Colonic mucosa (tissue), 4 donors: ENCODE results near the gene NDUFA8. TPM values are rescaled to one million over a fixed set of nuclear protein-coding genes. Genes with fewer than 3 reads are reported as not detected.

ENCODE experiments used
- DNase-seq: peaks from one replicate; pipeline ENCODE4 v3.0.0-alpha.2; 2020
- H3K27ac ChIP-seq: fragments of 200-600 bp; one replicate; pipeline ENCODE4 v1.8.0; 2021
- H3K27me3 ChIP-seq: fragments of 200-600 bp; one replicate; pipeline ENCODE4 v1.8.0; 2021
- H3K36me3 ChIP-seq: fragments of 200-600 bp; one replicate; pipeline ENCODE4 v1.8.0; 2021
- H3K4me1 ChIP-seq: fragments of 200-600 bp; one replicate; pipeline ENCODE4 v1.8.0; 2021; ENCODE audit warnings: mild to moderate bottlenecking
- H3K4me3 ChIP-seq: fragments of 200-600 bp; one replicate; pipeline ENCODE4 v1.8.0; 2021
- H3K9ac ChIP-seq, 2 donors: one replicate each; pipeline ENCODE4 v1.7.0; 2013; ENCODE audit warnings: control low read depth in 2 of 2, low read depth in 2 of 2, low read length in 2 of 2
- H3K9me3 ChIP-seq: fragments of 200-600 bp; one replicate; pipeline ENCODE4 v1.8.0; 2021
- intact Hi-C: fragments of 100-400 bp; cut with DNase I; formaldehyde crosslinking; loops from one replicate; pipeline ENCODE4 v1.14.1; 2022
- total RNA-seq, 2 donors: library from RNA; stranded (reverse); fragmentation: NEBNext Ultra II Directional in 1 of 2; extraction: Animal tissue kit (Norgen Biotek cat#: 25700) in 1 of 2; gene quantifications; one replicate each; pipeline ENCODE4 v1.2.1, GENCODE V29; 2021
- TF ChIP-seq, protein P1 (sequence below): fragments of 200-600 bp; IDR thresholded peaks from one replicate; pipeline ENCODE4 v1.8.0; 2022; ENCODE audit warnings: antibody characterized with exemption, mild to moderate bottlenecking
- donor health status: healthy.
- donor health status: DM: no; HTN: no; CAD: no.
- donor health status: DM: no; HTN: no; CAD: no.

NDUFA8 gene
- total RNA-seq, 2 donors from 2014 or later: 77.4 to 103 TPM

GRCh38 chr9:122204055-122204454 is 44.5 kb upstream of the NDUFA8 start:
- no peaks in the 10 kb centered on the region for H3K9me3 ChIP-seq
- no peak overlapping the region for H3K4me3 ChIP-seq
- intact Hi-C loops: no loop called here
- H3K27ac ChIP-seq: no peak overlapping the region
- H3K36me3 ChIP-seq: no peaks in the 10 kb centered on the region
- TF ChIP-seq, protein P1, sequence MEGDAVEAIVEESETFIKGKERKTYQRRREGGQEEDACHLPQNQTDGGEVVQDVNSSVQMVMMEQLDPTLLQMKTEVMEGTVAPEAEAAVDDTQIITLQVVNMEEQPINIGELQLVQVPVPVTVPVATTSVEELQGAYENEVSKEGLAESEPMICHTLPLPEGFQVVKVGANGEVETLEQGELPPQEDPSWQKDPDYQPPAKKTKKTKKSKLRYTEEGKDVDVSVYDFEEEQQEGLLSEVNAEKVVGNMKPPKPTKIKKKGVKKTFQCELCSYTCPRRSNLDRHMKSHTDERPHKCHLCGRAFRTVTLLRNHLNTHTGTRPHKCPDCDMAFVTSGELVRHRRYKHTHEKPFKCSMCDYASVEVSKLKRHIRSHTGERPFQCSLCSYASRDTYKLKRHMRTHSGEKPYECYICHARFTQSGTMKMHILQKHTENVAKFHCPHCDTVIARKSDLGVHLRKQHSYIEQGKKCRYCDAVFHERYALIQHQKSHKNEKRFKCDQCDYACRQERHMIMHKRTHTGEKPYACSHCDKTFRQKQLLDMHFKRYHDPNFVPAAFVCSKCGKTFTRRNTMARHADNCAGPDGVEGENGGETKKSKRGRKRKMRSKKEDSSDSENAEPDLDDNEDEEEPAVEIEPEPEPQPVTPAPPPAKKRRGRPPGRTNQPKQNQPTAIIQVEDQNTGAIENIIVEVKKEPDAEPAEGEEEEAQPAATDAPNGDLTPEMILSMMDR: no peak
- no peaks in the 10 kb centered on the region for H3K4me1 ChIP-seq
- H3K27me3 ChIP-seq: no peaks in the 10 kb centered on the region
- no peak for DNase-seq
- no peak overlapping the region for H3K9ac ChIP-seq

DNA sequence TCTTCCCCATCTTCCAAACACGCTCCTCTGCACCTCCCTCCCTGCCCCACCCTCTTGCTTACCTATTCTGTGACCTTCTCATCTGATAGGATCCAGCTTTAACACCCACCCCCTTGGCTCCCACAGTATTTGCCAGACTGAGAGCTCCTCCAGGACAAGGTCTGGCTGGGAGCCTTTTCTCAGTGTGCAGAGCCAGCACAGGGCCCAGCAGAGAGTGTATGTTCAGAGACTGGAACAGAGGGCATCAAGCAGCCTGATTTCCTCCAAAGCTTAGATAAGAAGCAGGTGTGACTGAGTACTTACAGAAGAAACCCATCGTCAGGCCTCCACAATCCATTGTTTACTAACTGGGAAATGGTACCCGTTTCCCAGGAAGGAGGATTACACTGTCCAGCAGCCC is 42.5 kb upstream of the NDUFA8 start:
- H3K27ac ChIP-seq: no peak overlapping the region
- H3K4me1 ChIP-seq: no peaks in the 10 kb centered on the region
- H3K9ac ChIP-seq: no peak overlapping the region
- intact Hi-C loops: no loop called here
- TF ChIP-seq, protein P1: no peak
- no peak for DNase-seq
- no peaks in the 10 kb centered on the region for H3K36me3 ChIP-seq
- no peak overlapping the region for H3K4me3 ChIP-seq
- H3K9me3 ChIP-seq: no peaks in the 10 kb centered on the region
- no peaks in the 10 kb centered on the region for H3K27me3 ChIP-seq

DNA sequence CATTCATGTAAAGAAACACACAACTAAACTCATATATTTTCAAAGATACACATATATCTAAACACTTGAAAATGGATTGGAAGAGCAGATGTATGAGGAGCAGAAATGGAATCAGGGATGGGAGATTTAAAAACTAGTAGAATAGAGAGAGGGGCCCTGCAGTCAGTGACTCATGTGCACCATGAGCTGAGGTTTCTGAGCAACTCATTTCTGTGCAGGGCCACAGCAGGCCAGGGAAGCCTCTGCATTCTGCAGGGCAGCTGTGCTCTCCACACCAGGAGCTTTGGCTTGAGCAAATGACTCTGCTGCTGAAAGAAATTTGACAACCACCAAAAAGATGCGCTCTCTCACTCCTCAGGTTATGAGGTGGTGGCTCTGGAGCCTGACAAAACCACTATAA is 42.1 kb upstream of the NDUFA8 start:
- H3K27me3 ChIP-seq: no peaks in the 10 kb centered on the region
- H3K4me1 ChIP-seq: no peaks in the 10 kb centered on the region
- no peak overlapping the region for H3K4me3 ChIP-seq
- DNase-seq: no peak
- H3K9me3 ChIP-seq: no peaks in the 10 kb centered on the region
- TF ChIP-seq, protein P1: no peak
- intact Hi-C loops: no loop called here
- no peak overlapping the region for H3K9ac ChIP-seq
- no peak overlapping the region for H3K27ac ChIP-seq
- H3K36me3 ChIP-seq: no peaks in the 10 kb centered on the region

DNA sequence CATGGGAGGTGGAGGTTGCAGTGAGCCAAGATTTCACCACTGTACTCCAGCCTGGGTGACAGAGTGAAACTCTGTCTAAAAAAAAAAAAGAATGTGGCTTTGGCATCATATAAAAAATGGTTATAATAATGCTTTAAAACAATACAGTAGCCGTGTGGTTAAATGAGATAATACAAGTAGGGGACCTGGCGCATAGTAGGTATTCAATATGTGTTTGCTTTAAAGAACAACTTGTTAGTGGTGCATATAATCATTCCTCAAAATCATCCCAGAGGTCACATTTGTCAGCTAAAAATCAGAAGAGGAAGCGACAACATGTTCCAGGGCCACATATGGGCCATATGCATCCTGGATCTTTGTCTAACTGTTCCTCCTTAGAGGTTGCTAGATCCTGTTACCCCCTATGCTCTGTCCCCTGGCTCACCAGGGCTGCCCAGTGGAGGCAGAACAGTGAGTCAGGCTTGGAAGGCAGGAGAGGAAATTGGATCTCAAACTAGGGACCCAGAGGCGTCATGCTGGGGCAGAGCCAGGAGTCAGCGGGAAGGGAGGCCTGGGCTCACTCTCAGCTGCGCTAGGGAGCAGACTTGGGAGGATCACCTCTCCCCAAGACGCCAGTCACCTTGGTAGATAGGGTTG is 41.5 kb upstream of the NDUFA8 start:
- Histone ChIP-seq H3K4me1 (no peaks in the 10 kb centered on the region), H3K9me3 (no peaks in the 10 kb centered on the region), H3K27me3 (no peaks in the 10 kb centered on the region), H3K4me3 (no peak overlapping the region), H3K9ac (no peak overlapping the region), H3K27ac (no peak overlapping the region), H3K36me3 (no peaks in the 10 kb centered on the region)
- TF ChIP-seq, protein P1: no peak
- intact Hi-C loops: no loop called here
- no peak for DNase-seq

GRCh38 chr9:122197882-122198281 is 38.3 kb upstream of the NDUFA8 start:
- DNase-seq: no peak

More at GRCh38 chr9:122197882-122198281, 38.3 kb upstream of the NDUFA8 start:
- TF ChIP-seq, protein P1: no peak
- no peak overlapping the region for H3K27ac ChIP-seq
- no peaks in the 10 kb centered on the region for H3K36me3 ChIP-seq
- H3K4me3 ChIP-seq: no peak overlapping the region
- H3K4me1 ChIP-seq: no peaks in the 10 kb centered on the region
- no peaks in the 10 kb centered on the region for H3K27me3 ChIP-seq
- intact Hi-C loops: no loop called here
- H3K9ac ChIP-seq: no peak overlapping the region
- no peaks in the 10 kb centered on the region for H3K9me3 ChIP-seq
